Fibroblast of mammary gland (primary cell): ENCODE measurements around the gene EMP1.

Experiments
- DNase-seq: peaks from one replicate; pipeline ENCODE4 v3.0.0-alpha.2; 2010; ENCODE audit warnings: low read depth
- H3K4me3 ChIP-seq: 2 replicates; pipeline ENCODE4 v1.5.1; 2011; ENCODE audit warnings: low read depth, mild to moderate bottlenecking, low read length, moderate library complexity; ENCODE audit not compliant: control insufficient read depth
- CTCF ChIP-seq: conservative IDR thresholded peaks from 2 replicates; pipeline ENCODE4 v1.5.1; 2011; ENCODE audit warnings: low read depth, low read length, inconsistent platforms; ENCODE audit not compliant: control insufficient read depth, insufficient read depth

EMP1 gene

GRCh38 chr12:13187399-13187798 lies 9.1 kb upstream of the EMP1 start:
- H3K4me3 ChIP-seq, result no peak overlapping the region
- peak; percentile 96 for DNase-seq
- no peak for TF ChIP-seq CTCF

GRCh38 chr12:13189264-13189663 lies 7.3 kb upstream of the EMP1 start:
- no peak for TF ChIP-seq CTCF
- no peak overlapping the region for H3K4me3 ChIP-seq
- DNase-seq, result no peak

GRCh38 chr12:13190275-13190674 lies 6.3 kb upstream of the EMP1 start:
- TF ChIP-seq CTCF, result no peak
- no peak overlapping the region for H3K4me3 ChIP-seq
- no peak for DNase-seq

GRCh38 chr12:13192719-13193118 lies 3.8 kb upstream of the EMP1 start:
- TF ChIP-seq CTCF, result no peak
- no peak for DNase-seq
- no peak overlapping the region for H3K4me3 ChIP-seq

- no peak overlapping the region for H3K4me3 ChIP-seq
- no peak for TF ChIP-seq CTCF
- DNase-seq, result peak; percentile 59
These were observed 2.9 kb upstream of the EMP1 start for GRCh38 chr12:13193505-13194231.

GRCh38 chr12:13194401-13195110 lies 2.0 kb upstream of the EMP1 start:
- H3K4me3 ChIP-seq, result no peak overlapping the region
- peak; percentile 81 for DNase-seq
- no peak for TF ChIP-seq CTCF
